GM23338 (cell line): ENCODE results near the gene C2orf78. TPM values are rescaled to one million over a fixed set of nuclear protein-coding genes. Genes with fewer than 3 reads are reported as not detected.

Experiments used
- ATAC-seq: fragments of 200-7000 bp; cut with Tn5 transposase; 3 replicates; pipeline ENCODE4 v1.9.1; 2020
- DNase-seq: peaks from one replicate; pipeline ENCODE4 v3.0.0-alpha.2; 2015; ENCODE audit warnings: low spot score
- H2AFZ ChIP-seq: fragments of 200-600 bp; sonication (generic); 2 replicates; pipeline ENCODE4 v1.8.0; 2016; ENCODE audit warnings: antibody characterized with exemption, mild to moderate bottlenecking, moderate library complexity
- H3F3A ChIP-seq: fragments of 200-600 bp; sonication (generic); replicated peaks from 2 replicates; pipeline ENCODE4 v1.8.0; 2017; ENCODE audit warnings: antibody characterized with exemption, mixed run types, low read depth
- H3K27ac ChIP-seq: fragments of 200-600 bp; sonication (generic); 2 replicates; pipeline ENCODE4 v1.6.1; 2016; ENCODE audit warnings: low read depth
- H3K27me3 ChIP-seq: fragments of 200-600 bp; sonication (generic); 2 replicates; pipeline ENCODE4 v1.8.0; 2016; ENCODE audit warnings: mild to moderate bottlenecking, mixed run types, moderate library complexity; ENCODE audit not compliant: insufficient read depth
- H3K36me3 ChIP-seq: fragments of 200-600 bp; sonication (generic); 2 replicates; pipeline ENCODE4 v1.8.0; 2016; ENCODE audit warnings: mild to moderate bottlenecking; ENCODE audit not compliant: insufficient read depth
- H3K4me1 ChIP-seq: fragments of 200-600 bp; sonication (generic); 2 replicates; pipeline ENCODE4 v1.8.0; 2016; ENCODE audit warnings: mild to moderate bottlenecking, moderate library complexity; ENCODE audit not compliant: insufficient read depth
- H3K4me2 ChIP-seq: fragments of 200-600 bp; sonication (generic); 2 replicates; pipeline ENCODE4 v1.7.1; 2017; ENCODE audit warnings: mixed run types
- H3K4me3 ChIP-seq: fragments of 200-600 bp; sonication (generic); 2 replicates; pipeline ENCODE4 v1.6.1; 2016; ENCODE audit warnings: mixed run types
- H3K79me2 ChIP-seq: fragments of 200-600 bp; sonication (generic); replicated peaks from 2 replicates; pipeline ENCODE4 v1.8.0; 2017; ENCODE audit warnings: mild to moderate bottlenecking; ENCODE audit not compliant: insufficient read depth
- H3K9me2 ChIP-seq: fragments of 200-600 bp; sonication (generic); 2 replicates; pipeline ENCODE4 v1.8.0; 2017; ENCODE audit not compliant: insufficient read depth
- H4K20me1 ChIP-seq: fragments of 200-600 bp; sonication (generic); replicated peaks from 2 replicates; pipeline ENCODE4 v1.8.0; 2017; ENCODE audit warnings: mild to moderate bottlenecking; ENCODE audit not compliant: insufficient read depth
- H3K27ac Mint-ChIP-seq: 2 replicates; pipeline ENCODE4 v1.8.0; 2020; ENCODE audit warnings: inconsistent platforms, mild to moderate bottlenecking, moderate library complexity, mixed read lengths
- H3K27me3 Mint-ChIP-seq: 3 replicates; pipeline ENCODE4 v1.8.0; 2022; ENCODE audit warnings: low read depth, mild to moderate bottlenecking, moderate library complexity, mixed read lengths, inconsistent platforms; ENCODE audit not compliant: insufficient read depth, poor library complexity
- H3K36me3 Mint-ChIP-seq: 3 replicates; pipeline ENCODE4 v1.8.0; 2021; ENCODE audit warnings: low read depth, mild to moderate bottlenecking, inconsistent platforms, moderate library complexity, mixed read lengths
- H3K4me1 Mint-ChIP-seq: 3 replicates; pipeline ENCODE4 v1.8.0; 2020; ENCODE audit warnings: mild to moderate bottlenecking, inconsistent platforms, mixed read lengths
- H3K4me3 Mint-ChIP-seq: 3 replicates; pipeline ENCODE4 v1.8.0; 2021; ENCODE audit warnings: moderate library complexity, mild to moderate bottlenecking, inconsistent platforms, mixed read lengths
- H3K9me3 Mint-ChIP-seq: 3 replicates; pipeline ENCODE4 v1.8.0; 2020; ENCODE audit warnings: moderate library complexity, mild to moderate bottlenecking, inconsistent platforms, mixed read lengths
- CREB1 ChIP-seq: fragments of 250-450 bp; sonication (Bioruptor Pico); IDR thresholded peaks from 2 replicates; pipeline ENCODE4 v1.5.0; 2020; ENCODE audit warnings: low read depth, mild to moderate bottlenecking, moderate library complexity
- CTCF ChIP-seq, 2 experiments: fragments of 200-600 bp in 1 of 2; sonication (generic) in 1 of 2; conservative IDR thresholded peaks; 2 replicates each; pipeline versions ENCODE4 v1.5.1 to v1.6.1; 2016 to 2017; ENCODE audit warnings: antibody characterized with exemption in 2 of 2, low read depth in 2 of 2, mild to moderate bottlenecking in 2 of 2, moderate library complexity in 1 of 2
- EZH2 ChIP-seq: fragments of 200-600 bp; sonication (generic); IDR thresholded peaks from one replicate; pipeline ENCODE4 v1.8.0; 2017; ENCODE audit warnings: antibody characterized with exemption, mild to moderate bottlenecking, low read depth; ENCODE audit not compliant: unreplicated experiment
- JUNB ChIP-seq: IDR thresholded peaks from one replicate; pipeline ENCODE4 v1.6.1; 2016; ENCODE audit warnings: antibody characterized with exemption; ENCODE audit not compliant: unreplicated experiment
- STAT1 ChIP-seq: IDR thresholded peaks from one replicate; pipeline ENCODE4 v1.6.1; 2016; ENCODE audit warnings: antibody characterized with exemption; ENCODE audit not compliant: unreplicated experiment
- ZNF331 ChIP-seq: fragments of 250-450 bp; sonication (Bioruptor Pico); IDR thresholded peaks from 2 replicates; pipeline ENCODE4 v1.5.0; 2020; ENCODE audit warnings: low read depth, mild to moderate bottlenecking, moderate library complexity
- ZNF462 ChIP-seq: fragments of 250-450 bp; sonication (Bioruptor Pico); IDR thresholded peaks from 2 replicates; pipeline ENCODE4 v1.5.0; 2020; ENCODE audit warnings: mild to moderate bottlenecking, moderate library complexity
- polyA plus RNA-seq: library from polyadenylated mRNA; unstranded; fragments of >200 nt; fragmentation: Nextera tagmentation; extraction: Ambion mirVana; gene quantifications from 2 replicates; pipeline ENCODE4 v1.2.1, GENCODE V29; 2016
- total RNA-seq: library from RNA; depleted of rRNA; stranded (reverse); fragments of >200 nt; shearing (Covaris generic); gene quantifications from 2 replicates; pipeline ENCODE4 v1.2.3, GENCODE V29; 2014
- TF ChIP-seq, protein P1 (sequence below): IDR thresholded peaks from 2 replicates; pipeline ENCODE4 v1.6.1; 2016; ENCODE audit warnings: antibody characterized with exemption
- TF ChIP-seq, protein P2 (sequence below): IDR thresholded peaks from one replicate; pipeline ENCODE4 v1.6.1; 2018; ENCODE audit warnings: antibody characterized with exemption; ENCODE audit not compliant: unreplicated experiment

C2orf78 gene
- total and polyA plus RNA-seq, 2 experiments from 2014 or later: 0.14 to 0.18 TPM

- no peaks in the 10 kb centered on the region for H3K36me3 Mint-ChIP-seq
Measured at GRCh38 chr2:73821669-73822068, 37.7 kb downstream of the C2orf78 start.

More at GRCh38 chr2:73821669-73822068, 37.7 kb downstream of the C2orf78 start:
- no peaks in the 10 kb centered on the region for H3K27me3 ChIP-seq
- H3K36me3 ChIP-seq: no peaks in the 10 kb centered on the region
- Mint-ChIP-seq H3K9me3 (no peaks in the 10 kb centered on the region), H3K27me3 (peaks cover 7% of the 10 kb centered on the region), H3K27ac (no peak overlapping the region), H3K4me1 (peaks cover 11% of the 10 kb centered on the region), H3K4me3 (no peak overlapping the region)
- ATAC-seq (no peak), DNase-seq (no peak)
- H3K79me2 ChIP-seq: no peaks in the 10 kb centered on the region
- no peak overlapping the region for H3K27ac ChIP-seq
- H3K4me1 ChIP-seq: peaks cover 10% of the 10 kb centered on the region; the same call in 1 of the 2 replicates
- H2AFZ ChIP-seq: no peak overlapping the region
- no peaks in the 10 kb centered on the region for H4K20me1 ChIP-seq
- no peak overlapping the region for H3K4me3 ChIP-seq
- TF ChIP-seq, protein P1, sequence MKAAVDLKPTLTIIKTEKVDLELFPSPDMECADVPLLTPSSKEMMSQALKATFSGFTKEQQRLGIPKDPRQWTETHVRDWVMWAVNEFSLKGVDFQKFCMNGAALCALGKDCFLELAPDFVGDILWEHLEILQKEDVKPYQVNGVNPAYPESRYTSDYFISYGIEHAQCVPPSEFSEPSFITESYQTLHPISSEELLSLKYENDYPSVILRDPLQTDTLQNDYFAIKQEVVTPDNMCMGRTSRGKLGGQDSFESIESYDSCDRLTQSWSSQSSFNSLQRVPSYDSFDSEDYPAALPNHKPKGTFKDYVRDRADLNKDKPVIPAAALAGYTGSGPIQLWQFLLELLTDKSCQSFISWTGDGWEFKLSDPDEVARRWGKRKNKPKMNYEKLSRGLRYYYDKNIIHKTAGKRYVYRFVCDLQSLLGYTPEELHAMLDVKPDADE: no peak
- TF ChIP-seq, protein P2, sequence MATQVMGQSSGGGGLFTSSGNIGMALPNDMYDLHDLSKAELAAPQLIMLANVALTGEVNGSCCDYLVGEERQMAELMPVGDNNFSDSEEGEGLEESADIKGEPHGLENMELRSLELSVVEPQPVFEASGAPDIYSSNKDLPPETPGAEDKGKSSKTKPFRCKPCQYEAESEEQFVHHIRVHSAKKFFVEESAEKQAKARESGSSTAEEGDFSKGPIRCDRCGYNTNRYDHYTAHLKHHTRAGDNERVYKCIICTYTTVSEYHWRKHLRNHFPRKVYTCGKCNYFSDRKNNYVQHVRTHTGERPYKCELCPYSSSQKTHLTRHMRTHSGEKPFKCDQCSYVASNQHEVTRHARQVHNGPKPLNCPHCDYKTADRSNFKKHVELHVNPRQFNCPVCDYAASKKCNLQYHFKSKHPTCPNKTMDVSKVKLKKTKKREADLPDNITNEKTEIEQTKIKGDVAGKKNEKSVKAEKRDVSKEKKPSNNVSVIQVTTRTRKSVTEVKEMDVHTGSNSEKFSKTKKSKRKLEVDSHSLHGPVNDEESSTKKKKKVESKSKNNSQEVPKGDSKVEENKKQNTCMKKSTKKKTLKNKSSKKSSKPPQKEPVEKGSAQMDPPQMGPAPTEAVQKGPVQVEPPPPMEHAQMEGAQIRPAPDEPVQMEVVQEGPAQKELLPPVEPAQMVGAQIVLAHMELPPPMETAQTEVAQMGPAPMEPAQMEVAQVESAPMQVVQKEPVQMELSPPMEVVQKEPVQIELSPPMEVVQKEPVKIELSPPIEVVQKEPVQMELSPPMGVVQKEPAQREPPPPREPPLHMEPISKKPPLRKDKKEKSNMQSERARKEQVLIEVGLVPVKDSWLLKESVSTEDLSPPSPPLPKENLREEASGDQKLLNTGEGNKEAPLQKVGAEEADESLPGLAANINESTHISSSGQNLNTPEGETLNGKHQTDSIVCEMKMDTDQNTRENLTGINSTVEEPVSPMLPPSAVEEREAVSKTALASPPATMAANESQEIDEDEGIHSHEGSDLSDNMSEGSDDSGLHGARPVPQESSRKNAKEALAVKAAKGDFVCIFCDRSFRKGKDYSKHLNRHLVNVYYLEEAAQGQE: no peak
- TF ChIP-seq STAT1 (no peak), CTCF (conservative IDR thresholded peaks at IDR 0.05; ENCODE audit: low read depth in 2 of 2) (no peak), JUNB (no peak), ZNF331 (no peak), ZNF462 (CRISPR knock-in tag) (no peak), EZH2 (no peak), CREB1 (CRISPR knock-in tag) (no peak)
- no peaks in the 10 kb centered on the region for H3K9me2 ChIP-seq
- no peak overlapping the region for H3K4me2 ChIP-seq
- no peaks in the 10 kb centered on the region for H3F3A ChIP-seq
